ENCODE results near the gene BBS2. TPM values are rescaled to one million over a fixed set of nuclear protein-coding genes. Genes with fewer than 3 reads are reported as not detected.

The BBS2 gene
- total and polyA plus RNA-seq, 2 of the 13 experiments (the other 11 are each of a cell fraction or from before 2014, with no cell fraction given): 59.7 to 68.3 TPM

DNA sequence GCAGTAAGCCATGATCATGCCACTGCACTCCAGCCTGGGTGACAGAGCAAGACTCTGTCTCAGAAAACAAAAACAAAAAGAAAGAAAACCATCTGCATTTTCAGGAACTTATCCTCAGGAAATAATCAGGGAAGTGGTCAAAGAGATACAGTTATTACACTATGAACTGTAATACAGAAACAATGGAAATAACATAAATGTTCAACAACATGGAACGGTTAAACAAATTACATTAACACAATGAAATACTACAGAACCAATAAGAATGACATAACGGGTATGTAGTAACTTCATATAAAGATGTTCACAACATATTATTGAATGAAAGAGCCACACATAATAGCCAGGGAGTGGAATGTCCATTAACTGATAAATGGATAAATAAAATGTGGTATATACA, 6.7 kb downstream of the BBS2 start (continued):
- no peak for TF ChIP-seq ZNF766 (CRISPR knock-in tag; IDR thresholded peaks at IDR 0.05; ENCODE audit: borderline replicate concordance)
- TF ChIP-seq ZNF761 (CRISPR knock-in tag; conservative IDR thresholded peaks at IDR 0.05): no peak
- no peak for TF ChIP-seq TFE3 (CRISPR knock-in tag; IDR thresholded peaks at IDR 0.05)
- TF ChIP-seq ZMAT3 (CRISPR knock-in tag; conservative IDR thresholded peaks at IDR 0.05): no peak
- TF ChIP-seq ZBTB33 (CRISPR knock-in tag; IDR thresholded peaks at IDR 0.05): no peak
- TF ChIP-seq CSRNP2 (CRISPR knock-in tag; conservative IDR thresholded peaks at IDR 0.05; ENCODE audit: low read depth): no peak

- no TSS peak for BruUV-seq (replicated peaks)
- no peak for DNase-seq (ENCODE audit: low spot score)
- H3K9ac ChIP-seq (ENCODE audit: insufficient read depth, low read depth, low read length): no peak overlapping the region
- H3K79me2 ChIP-seq (ENCODE audit: insufficient read depth, low read length): no peaks in the 10 kb centered on the region
- WGBS (ENCODE audit: low lambda C conversion rate): 93% methylated on average over 1 of the region's 1 CpG
- no peaks in the 10 kb centered on the region for H3K27me3 ChIP-seq (ENCODE audit: control insufficient read depth in 1 of 2, insufficient read depth in 2 of 2, low read length in 2 of 2)
- ATAC-seq: no peak
- FAIRE-seq: no peak
- in situ Hi-C loops (cut with HindIII; ENCODE audit: extremely low pct_ligation_motif_present, low pct_unique_long_range_greater_than_20kb) (loop anchor here (10.0 kb wide), 1 partner anchor 193 kb away; no protein-coding TSS in a partner anchor), intact Hi-C loops (cut with micrococcal nuclease; ENCODE audit: unreplicated experiment) (no loop called here)
- H3K4me1 ChIP-seq (ENCODE audit: insufficient read depth, low read length): no peaks in the 10 kb centered on the region
- CTCF ChIA-PET (ENCODE audit: low intra/inter-chr PET ratio, low total read pairs): no interaction called here
- POLR2A ChIA-PET: no interaction called here
- H4K20me1 ChIP-seq (ENCODE audit: insufficient read depth, low read length): no peaks in the 10 kb centered on the region
- peak; percentile 93 for TF ChIP-seq ZNF7 (CRISPR knock-in tag; IDR thresholded peaks at IDR 0.05)
- TF ChIP-seq CCDC6 (CRISPR knock-in tag; IDR thresholded peaks at IDR 0.05): no peak
- TF ChIP-seq, protein P1, sequence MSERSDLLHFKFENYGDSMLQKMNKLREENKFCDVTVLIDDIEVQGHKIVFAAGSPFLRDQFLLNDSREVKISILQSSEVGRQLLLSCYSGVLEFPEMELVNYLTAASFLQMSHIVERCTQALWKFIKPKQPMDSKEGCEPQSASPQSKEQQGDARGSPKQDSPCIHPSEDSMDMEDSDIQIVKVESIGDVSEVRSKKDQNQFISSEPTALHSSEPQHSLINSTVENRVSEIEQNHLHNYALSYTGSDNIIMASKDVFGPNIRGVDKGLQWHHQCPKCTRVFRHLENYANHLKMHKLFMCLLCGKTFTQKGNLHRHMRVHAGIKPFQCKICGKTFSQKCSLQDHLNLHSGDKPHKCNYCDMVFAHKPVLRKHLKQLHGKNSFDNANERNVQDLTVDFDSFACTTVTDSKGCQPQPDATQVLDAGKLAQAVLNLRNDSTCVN (CRISPR knock-in tag; IDR thresholded peaks at IDR 0.05; ENCODE audit: borderline replicate concordance): no peak
- TF ChIP-seq, protein P2, sequence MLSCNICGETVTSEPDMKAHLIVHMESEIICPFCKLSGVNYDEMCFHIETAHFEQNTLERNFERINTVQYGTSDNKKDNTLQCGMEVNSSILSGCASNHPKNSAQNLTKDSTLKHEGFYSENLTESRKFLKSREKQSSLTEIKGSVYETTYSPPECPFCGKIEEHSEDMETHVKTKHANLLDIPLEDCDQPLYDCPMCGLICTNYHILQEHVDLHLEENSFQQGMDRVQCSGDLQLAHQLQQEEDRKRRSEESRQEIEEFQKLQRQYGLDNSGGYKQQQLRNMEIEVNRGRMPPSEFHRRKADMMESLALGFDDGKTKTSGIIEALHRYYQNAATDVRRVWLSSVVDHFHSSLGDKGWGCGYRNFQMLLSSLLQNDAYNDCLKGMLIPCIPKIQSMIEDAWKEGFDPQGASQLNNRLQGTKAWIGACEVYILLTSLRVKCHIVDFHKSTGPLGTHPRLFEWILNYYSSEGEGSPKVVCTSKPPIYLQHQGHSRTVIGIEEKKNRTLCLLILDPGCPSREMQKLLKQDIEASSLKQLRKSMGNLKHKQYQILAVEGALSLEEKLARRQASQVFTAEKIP (CRISPR knock-in tag; IDR thresholded peaks at IDR 0.05; ENCODE audit: borderline replicate concordance): no peak
- no peak overlapping the region for H3K27ac ChIP-seq (ENCODE audit: extremely low read length, insufficient read depth, low read length)
- H3K9me3 ChIP-seq (ENCODE audit: low read length): no peaks in the 10 kb centered on the region
- H3K36me3 ChIP-seq (replicated peaks in 1 of 2; ENCODE audit: control insufficient read depth in 1 of 2, insufficient read depth in 2 of 2, low read length in 2 of 2): peaks cover 5 to 31% of the 10 kb centered on the region in 2 experiments
- H2AFZ ChIP-seq (ENCODE audit: low read length): no peak overlapping the region
- H3K4me2 ChIP-seq (ENCODE audit: low read depth, low read length): no peak overlapping the region
- H3K4me3 ChIP-seq (replicated peaks in 1 of 3; ENCODE audit: insufficient read depth in 1 of 3, low read depth in 2 of 3, low read length in 3 of 3): no peak overlapping the region
These were observed 7.8 kb downstream of the BBS2 start for GRCh38 chr16:56512025-56512424.

Measured in HepG2 (cell line).